Breast epithelium (tissue), 4 donors: ENCODE data around the gene C1orf87. TPM values are rescaled to one million over a fixed set of nuclear protein-coding genes. Genes with fewer than 3 reads are reported as not detected.

ENCODE experiments used
- DNase-seq, 2 donors: peaks; one replicate each; pipeline ENCODE4 v3.0.0-alpha.2; 2019; ENCODE audit warnings: low spot score in 2 of 2
- H3K27ac ChIP-seq, 2 donors: fragments of 200-600 bp; sonication (generic) in 1 of 2; one replicate each; pipeline ENCODE4 v1.5.1; 2016 to 2019; ENCODE audit warnings: mild to moderate bottlenecking in 1 of 2
- H3K27me3 ChIP-seq, 2 donors: fragments of 200-600 bp; sonication (generic) in 1 of 2; one replicate each; pipeline versions ENCODE4 v1.5.1 to v1.6.0; 2017 to 2019; ENCODE audit warnings: control low read depth in 1 of 2, mild to moderate bottlenecking in 1 of 2
- H3K36me3 ChIP-seq: fragments of 200-600 bp; one replicate; pipeline ENCODE4 v1.5.1; 2019
- H3K4me1 ChIP-seq, 2 donors: fragments of 200-600 bp; sonication (generic); one replicate each; pipeline ENCODE4 v1.5.1; 2016 to 2019; ENCODE audit warnings: control low read depth in 1 of 2
- H3K4me3 ChIP-seq, 3 donors: fragments of 200-600 bp; sonication (generic); 1 replicate in 2 of 3; 2 replicates in 1 of 3; pipeline ENCODE4 v1.5.1; 2016 to 2019; ENCODE audit warnings: mild to moderate bottlenecking in 3 of 3, moderate library complexity in 2 of 3
- H3K9me3 ChIP-seq, 2 donors: fragments of 200-600 bp; sonication (generic) in 1 of 2; one replicate each; pipeline ENCODE4 v1.5.1; 2016 to 2019; ENCODE audit warnings: control low read depth in 1 of 2
- POLR2A ChIP-seq: fragments of 450-650 bp; IDR thresholded peaks from one replicate; pipeline ENCODE4 v1.6.1; 2016; ENCODE audit warnings: antibody characterized with exemption, mild to moderate bottlenecking, moderate library complexity
- POLR2AphosphoS5 ChIP-seq, 3 donors: sonication (generic); formaldehyde crosslinking; IDR thresholded peaks; one replicate each; pipeline ENCODE4 v1.6.1; 2017; ENCODE audit warnings: antibody characterized with exemption in 3 of 3
- intact Hi-C: fragments of 100-400 bp; cut with DNase I; formaldehyde crosslinking; loops from one replicate; pipeline ENCODE4 v1.15.1; 2023; ENCODE audit warnings: low total_unique reads
- total RNA-seq, 3 donors: library from RNA; depleted of rRNA; stranded (reverse); fragments of >200 nt; gene quantifications; one replicate each; pipeline ENCODE4 v1.1.0, GENCODE V29; 2016
- TF ChIP-seq, protein P1 (sequence below), 3 donors: fragments of 450-650 bp; IDR thresholded peaks; one replicate each; pipeline ENCODE4 v1.5.1; 2016 to 2017; ENCODE audit warnings: antibody characterized with exemption in 3 of 3, mild to moderate bottlenecking in 3 of 3, moderate library complexity in 3 of 3

C1orf87 gene
- total RNA-seq, 3 donors from 2014 or later: not detected

DNA sequence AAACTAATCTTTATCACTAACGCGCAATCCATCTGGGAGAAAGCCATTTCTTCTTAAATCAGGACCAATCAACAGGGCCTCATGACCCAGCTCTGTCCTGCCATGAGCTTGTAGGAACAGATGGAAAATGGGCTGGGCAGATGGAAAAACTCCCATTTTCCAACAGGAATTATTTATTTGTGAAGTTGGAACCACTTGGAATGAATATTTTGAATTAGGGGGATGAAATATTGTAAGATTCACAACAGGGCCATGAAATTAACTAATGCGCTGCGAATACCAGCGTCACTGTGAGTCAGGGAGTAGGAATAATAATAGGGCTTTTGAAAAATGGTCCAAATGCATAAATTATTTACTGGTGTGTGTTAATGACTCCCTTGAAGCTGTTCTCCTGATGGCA is 93.9 kb downstream of the C1orf87 start:
- intact Hi-C loops: no loop called here
- Histone ChIP-seq H3K27me3 (peaks cover 0 to 4% of the 10 kb centered on the region in 2 donors), H3K4me3 (no peak overlapping the region), H3K4me1 (no peaks in the 10 kb centered on the region), H3K27ac (no peak overlapping the region), H3K9me3 (no peaks in the 10 kb centered on the region), H3K36me3 (no peaks in the 10 kb centered on the region)
- no peak for DNase-seq
- TF ChIP-seq POLR2A: no peak
- TF ChIP-seq, protein P1, sequence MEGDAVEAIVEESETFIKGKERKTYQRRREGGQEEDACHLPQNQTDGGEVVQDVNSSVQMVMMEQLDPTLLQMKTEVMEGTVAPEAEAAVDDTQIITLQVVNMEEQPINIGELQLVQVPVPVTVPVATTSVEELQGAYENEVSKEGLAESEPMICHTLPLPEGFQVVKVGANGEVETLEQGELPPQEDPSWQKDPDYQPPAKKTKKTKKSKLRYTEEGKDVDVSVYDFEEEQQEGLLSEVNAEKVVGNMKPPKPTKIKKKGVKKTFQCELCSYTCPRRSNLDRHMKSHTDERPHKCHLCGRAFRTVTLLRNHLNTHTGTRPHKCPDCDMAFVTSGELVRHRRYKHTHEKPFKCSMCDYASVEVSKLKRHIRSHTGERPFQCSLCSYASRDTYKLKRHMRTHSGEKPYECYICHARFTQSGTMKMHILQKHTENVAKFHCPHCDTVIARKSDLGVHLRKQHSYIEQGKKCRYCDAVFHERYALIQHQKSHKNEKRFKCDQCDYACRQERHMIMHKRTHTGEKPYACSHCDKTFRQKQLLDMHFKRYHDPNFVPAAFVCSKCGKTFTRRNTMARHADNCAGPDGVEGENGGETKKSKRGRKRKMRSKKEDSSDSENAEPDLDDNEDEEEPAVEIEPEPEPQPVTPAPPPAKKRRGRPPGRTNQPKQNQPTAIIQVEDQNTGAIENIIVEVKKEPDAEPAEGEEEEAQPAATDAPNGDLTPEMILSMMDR (IDR thresholded peaks at IDR 0.05): no peak
- no peak for TF ChIP-seq POLR2AphosphoS5 (IDR thresholded peaks at IDR 0.05)

- H3K4me3 ChIP-seq: no peak overlapping the region
- H3K27ac ChIP-seq: no peak overlapping the region
- H3K27me3 ChIP-seq: peaks cover 0 to 4% of the 10 kb centered on the region in 2 donors
- no peaks in the 10 kb centered on the region for H3K36me3 ChIP-seq
- H3K9me3 ChIP-seq: no peaks in the 10 kb centered on the region
- no peak for DNase-seq
- intact Hi-C loops: no loop called here
- no peaks in the 10 kb centered on the region for H3K4me1 ChIP-seq
- TF ChIP-seq POLR2A (no peak), POLR2AphosphoS5 (IDR thresholded peaks at IDR 0.05) (no peak)
- TF ChIP-seq, protein P1 (IDR thresholded peaks at IDR 0.05): no peak
These were observed 95.1 kb downstream of the C1orf87 start for GRCh38 chr1:59978511-59978910.

DNA sequence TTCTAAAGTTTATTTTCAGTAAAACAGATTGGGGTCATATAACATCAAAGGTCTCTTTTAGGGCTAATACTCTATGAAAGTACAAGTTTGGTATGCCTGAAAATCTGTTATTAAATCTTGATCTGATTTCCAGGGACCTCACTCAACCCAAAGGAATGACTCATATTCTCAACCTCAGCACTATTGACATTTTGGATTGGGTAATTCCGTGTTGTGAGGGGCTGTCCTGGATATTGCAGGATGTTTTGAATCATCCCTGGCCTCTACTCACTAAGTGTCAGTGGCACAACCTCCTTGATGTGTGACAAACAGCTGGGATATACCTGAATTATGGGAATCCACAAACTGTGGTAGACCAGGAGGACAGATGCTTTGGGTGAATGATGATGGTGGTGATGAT is 95.5 kb downstream of the C1orf87 start:
- intact Hi-C loops: no loop called here
- H3K27me3 ChIP-seq: peaks cover 0 to 4% of the 10 kb centered on the region in 2 donors
- no peaks in the 10 kb centered on the region for H3K36me3 ChIP-seq
- H3K9me3 ChIP-seq: no peaks in the 10 kb centered on the region
- no peak overlapping the region for H3K4me3 ChIP-seq
- no peaks in the 10 kb centered on the region for H3K4me1 ChIP-seq
- no peak for TF ChIP-seq POLR2AphosphoS5 (IDR thresholded peaks at IDR 0.05)
- TF ChIP-seq, protein P1 (IDR thresholded peaks at IDR 0.05): no peak
- TF ChIP-seq POLR2A: no peak
- DNase-seq: no peak
- H3K27ac ChIP-seq: no peak overlapping the region

GRCh38 chr1:59977075-59977410 is 96.5 kb downstream of the C1orf87 start:
- intact Hi-C loops: no loop called here
- H3K4me3 ChIP-seq: no peak overlapping the region
- no peak for TF ChIP-seq POLR2AphosphoS5 (IDR thresholded peaks at IDR 0.05)
- TF ChIP-seq, protein P1 (IDR thresholded peaks at IDR 0.05): no peak
- no peak for TF ChIP-seq POLR2A

DNA sequence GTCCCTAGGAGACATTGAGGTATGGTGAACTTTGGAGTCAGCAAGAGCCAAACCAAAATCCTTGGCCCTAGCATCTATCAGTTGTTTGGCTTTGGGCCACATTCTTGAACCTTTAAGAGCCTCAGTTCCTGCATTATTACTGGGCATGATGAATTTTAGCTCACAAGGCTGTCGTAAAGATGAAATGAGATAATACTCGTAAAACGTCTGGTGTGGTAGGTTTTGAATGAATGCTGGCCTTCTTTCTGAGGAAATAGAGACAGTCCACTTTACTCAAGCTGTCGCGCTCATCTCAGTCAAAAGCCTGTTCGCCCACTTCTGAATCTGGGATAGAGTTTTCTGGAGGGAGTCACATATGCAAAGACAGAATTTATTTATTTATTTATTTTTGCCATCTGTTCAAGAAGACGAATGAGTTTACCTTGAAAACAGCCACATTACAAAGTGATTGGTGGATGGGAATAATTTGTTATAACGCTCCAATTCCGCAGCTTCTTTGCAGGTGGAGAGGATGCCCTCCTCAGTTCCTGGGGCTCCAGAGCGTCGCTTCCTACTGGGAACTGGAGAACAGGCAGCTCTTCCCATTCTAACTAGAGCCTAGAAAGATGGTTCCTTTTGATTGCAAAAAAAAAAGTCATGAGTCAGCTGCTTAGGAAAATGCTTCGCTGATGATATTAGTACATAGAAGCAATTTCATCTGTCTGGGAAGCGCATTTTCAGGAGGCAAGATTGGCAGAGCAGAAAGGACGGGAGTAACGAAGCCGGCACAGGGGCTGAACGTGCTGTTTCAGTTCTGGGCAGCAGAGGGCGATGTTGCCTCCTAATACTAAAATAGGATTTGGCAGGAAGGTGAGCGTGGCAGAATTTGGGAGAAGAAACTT is 97.1 kb downstream of the C1orf87 start:
- H3K36me3 ChIP-seq: no peaks in the 10 kb centered on the region
- H3K4me3 ChIP-seq: peak overlapping the region in 1 of 3 donors; percentile 14
- peaks cover 0 to 4% of the 10 kb centered on the region in 2 donors for H3K27me3 ChIP-seq
- TF ChIP-seq POLR2A (no peak), POLR2AphosphoS5 (IDR thresholded peaks at IDR 0.05) (no peak)
- TF ChIP-seq, protein P1 (IDR thresholded peaks at IDR 0.05): peak in 2 of 3 donors; percentile 68 to 77
- H3K4me1 ChIP-seq: no peaks in the 10 kb centered on the region
- intact Hi-C loops: no loop called here
- DNase-seq: peak; percentile 39 to 75
- no peaks in the 10 kb centered on the region for H3K9me3 ChIP-seq
- no peak overlapping the region for H3K27ac ChIP-seq

More at GRCh38 chr1:59977075-59977410, 96.5 kb downstream of the C1orf87 start:
- Histone ChIP-seq H3K27ac (no peak overlapping the region), H3K36me3 (no peaks in the 10 kb centered on the region), H3K27me3 (peaks cover 0 to 4% of the 10 kb centered on the region in 2 donors), H3K4me1 (no peaks in the 10 kb centered on the region), H3K9me3 (no peaks in the 10 kb centered on the region)
- no peak for DNase-seq
